Hematopoietic multipotent progenitor cell treated with erythropoietin and hydrocortisone succinate and interleukin-3 and kit ligand, for 8 days (in vitro differentiated cells): ENCODE results near the gene SLC16A13.
A peak's percentile ranks its signal among the peaks of the same experiment; 100 is the strongest.
"Not testable (repeated sequence)": the region's sequence is repeated elsewhere in the genome, so short reads cannot be mapped to it uniquely, and the experiment has no call there.

Experiments used
- DNase-seq: peaks from one replicate; pipeline ENCODE4 v3.0.0-alpha.2; 2015

The SLC16A13 gene

DNA sequence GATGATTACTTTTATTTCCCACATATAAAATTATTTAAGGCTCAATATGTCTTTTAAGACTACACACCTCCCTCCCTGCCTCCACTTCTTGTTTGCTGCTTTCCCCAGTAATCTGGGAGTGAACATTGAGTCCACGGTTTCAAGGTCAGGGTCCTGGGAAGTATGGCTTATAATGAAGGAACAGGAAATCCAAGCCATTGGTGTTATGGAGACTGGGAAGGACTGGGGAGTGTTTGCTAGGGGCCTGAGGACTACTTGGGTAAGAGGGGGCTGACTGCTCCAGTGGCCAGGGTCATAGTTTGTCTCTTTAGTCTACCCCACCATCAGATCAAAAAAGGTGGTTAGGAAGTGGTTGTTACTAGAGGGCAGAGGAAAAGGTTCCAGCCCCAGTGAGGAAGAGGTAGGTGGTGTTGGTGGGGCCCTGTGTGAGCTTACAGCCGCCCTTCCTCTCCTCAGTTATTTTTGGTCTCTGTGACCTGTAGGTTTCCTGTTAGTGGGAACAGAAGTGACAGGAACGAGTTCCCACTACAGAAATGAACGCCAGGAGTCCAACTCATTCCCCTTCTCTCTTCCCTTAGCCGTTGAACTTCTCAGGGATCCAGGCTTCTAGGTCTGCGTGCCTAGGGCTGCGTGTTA, 742 bp upstream of the SLC16A13 start:
- no peak for DNase-seq

DNA sequence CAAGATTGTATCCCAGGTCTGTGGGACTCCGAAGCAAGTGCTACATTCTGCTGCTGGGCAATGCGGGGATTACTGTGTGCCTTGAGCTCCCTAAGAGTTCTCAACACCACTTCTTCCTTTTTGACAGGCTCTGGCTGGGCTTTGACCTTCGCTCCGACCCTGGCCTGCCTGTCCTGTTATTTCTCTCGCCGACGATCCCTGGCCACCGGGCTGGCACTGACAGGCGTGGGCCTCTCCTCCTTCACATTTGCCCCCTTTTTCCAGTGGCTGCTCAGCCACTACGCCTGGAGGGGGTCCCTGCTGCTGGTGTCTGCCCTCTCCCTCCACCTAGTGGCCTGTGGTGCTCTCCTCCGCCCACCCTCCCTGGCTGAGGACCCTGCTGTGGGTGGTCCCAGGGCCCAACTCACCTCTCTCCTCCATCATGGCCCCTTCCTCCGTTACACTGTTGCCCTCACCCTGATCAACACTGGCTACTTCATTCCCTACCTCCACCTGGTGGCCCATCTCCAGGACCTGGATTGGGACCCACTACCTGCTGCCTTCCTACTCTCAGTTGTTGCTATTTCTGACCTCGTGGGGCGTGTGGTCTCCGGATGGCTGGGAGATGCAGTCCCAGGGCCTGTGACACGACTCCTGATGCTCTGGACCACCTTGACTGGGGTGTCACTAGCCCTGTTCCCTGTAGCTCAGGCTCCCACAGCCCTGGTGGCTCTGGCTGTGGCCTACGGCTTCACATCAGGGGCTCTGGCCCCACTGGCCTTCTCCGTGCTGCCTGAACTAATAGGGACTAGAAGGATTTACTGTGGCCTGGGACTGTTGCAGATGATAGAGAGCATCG, 2.4 kb downstream of the SLC16A13 start:
- DNase-seq = no peak

DNA sequence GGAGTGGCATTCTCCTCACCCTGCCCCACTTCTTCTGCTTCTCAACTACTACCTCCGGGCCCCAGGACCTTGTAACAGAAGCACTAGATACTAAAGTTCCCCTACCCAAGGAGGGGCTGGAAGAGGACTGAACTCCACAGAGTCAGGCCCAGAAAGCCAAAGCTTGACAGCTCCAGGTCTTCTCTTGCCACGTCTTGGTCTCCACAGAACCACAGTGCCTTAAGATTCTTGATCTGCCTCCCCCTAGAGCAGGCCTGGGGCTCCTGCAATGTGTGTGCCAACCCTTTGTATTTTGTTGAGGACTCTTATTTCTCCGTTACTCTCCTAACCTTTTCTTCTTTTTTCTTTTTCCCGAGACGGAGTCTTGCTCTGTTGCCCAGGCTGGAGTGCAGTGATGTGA, 4.0 kb downstream of the SLC16A13 start:
- DNase-seq = no peak

DNA sequence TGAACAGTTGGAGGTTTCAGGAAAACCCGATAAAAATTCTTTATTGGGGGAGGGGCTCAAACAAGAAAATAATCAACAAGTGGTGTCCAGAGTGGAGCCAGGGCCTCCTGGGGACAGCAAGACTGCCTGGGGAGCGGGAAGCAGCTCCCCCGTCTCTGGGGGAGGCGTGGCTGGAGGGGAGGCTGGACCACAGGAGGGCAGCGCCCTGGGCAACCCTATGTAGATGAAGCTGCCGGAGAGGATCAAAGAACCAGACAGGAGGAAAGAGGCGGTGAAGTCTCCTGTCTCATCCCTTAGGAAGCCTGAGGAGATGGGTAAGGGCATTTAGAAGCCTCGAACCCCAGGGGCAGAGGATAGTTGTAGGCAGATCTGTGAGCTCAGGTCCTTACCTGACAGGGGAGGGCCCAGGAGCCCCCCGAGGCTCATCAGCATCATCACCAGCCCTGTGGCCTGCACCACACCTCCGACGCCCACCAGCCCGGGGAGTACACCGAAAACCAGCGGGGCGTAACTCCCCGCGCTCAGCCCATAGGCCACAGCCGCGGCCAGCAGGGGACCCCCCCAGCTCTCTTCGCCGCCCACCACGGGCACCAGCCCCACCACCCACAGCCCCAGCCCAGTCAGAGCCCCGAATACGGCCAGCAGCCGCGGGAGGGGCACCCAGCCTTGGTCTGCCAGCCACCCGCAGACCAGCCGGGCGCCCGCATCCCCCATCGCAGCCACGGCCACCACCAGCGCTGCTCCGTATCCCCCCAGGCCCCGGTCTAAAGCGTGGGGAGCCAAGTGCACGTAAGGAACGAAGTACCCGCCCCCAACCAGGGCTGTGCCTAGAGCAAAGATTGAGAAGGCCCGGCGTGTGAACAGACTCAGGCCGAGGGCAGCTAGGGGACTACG, 6.0 kb downstream of the SLC16A13 start:
- no peak for DNase-seq

DNA sequence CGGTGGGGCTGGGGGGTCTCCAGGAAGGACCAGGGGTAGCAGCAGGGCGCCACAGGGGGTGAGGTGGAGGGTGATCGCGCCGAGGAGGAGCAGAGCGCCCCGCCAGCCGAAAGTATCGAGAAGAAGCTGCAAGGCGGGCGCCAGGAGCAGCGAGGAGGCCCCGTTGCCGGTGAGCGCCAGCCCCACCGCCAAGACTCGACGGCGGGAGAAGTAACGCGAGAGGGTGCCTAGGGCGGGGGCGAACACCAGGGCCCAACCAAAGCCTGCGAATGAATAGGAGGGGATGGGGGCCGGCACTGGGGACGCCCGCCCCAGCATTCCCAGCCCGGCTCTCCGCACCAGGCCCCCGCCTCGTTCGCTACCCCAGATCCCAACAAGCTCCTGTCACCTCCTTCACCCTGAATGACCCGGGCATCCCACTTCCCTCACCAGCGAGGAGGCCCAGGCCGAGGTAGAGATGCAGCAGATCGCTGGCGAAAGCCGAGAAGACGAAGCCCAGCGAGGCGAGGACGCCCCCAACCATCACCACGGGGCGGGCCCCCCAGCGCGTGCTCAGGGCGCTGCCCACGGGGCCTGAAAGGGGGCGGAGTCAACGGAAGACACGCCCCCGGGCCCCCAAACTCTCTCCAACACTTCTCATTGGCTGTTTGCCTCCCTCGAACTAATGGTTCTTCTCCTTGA, 6.8 kb downstream of the SLC16A13 start:
- DNase-seq = no peak

DNA sequence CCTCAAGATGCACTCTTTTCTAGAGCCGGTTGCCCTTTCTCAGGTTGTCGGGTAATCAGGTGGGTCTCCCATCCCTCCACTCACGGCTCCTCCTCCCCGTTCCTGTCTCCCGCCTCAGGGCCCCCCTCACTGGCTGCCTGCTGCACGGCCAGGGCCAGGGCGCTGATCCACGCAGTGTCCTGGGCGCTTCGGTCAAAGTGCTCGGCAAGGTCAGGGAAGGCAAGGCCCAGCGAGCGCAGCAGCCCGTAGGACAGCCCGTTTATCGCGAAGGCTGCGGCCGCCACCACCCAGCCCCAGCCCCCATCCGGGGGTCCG, 7.3 kb downstream of the SLC16A13 start:
- no peak for DNase-seq

DNA sequence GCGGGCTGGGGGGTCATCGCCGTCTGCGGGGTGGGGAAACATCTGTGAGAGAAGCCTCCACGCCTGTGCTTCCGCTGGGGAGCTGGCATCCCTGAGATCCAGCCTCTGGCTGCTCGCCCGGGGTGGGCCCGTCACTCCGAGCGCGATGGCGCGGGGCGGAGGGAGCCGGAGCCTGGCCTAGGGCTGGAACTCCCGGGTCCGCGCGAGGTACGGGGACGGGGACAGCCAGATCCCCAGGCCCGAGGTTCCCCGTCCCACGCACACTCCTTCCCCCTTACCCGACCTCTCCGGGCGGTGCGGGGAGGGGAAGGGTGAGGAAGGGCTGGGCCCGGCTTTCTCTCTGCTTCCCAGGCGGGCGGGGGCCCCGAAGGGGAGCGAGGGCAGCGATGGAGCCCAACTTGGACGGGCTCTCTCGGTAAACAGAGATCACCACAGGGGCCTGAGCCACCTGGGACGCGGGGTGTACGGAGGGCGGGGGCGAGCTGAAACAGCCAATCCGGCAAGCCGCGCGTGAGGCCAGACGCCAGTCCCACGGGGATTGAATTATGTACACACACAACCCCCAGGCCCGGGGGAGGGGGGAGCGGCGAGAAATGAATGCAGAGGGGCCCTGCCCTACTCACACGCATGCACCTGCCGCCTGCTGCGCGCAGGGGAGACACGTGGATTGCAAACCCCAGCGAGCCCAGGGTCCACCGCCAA, 7.8 kb downstream of the SLC16A13 start, which contains the start of gene SLC16A11:
SLC16A11 (minus strand) TSS at position 596 of the 702 bp plus-strand sequence; CDS start at position 17, 579 bp downstream.
- no peak for DNase-seq

DNA sequence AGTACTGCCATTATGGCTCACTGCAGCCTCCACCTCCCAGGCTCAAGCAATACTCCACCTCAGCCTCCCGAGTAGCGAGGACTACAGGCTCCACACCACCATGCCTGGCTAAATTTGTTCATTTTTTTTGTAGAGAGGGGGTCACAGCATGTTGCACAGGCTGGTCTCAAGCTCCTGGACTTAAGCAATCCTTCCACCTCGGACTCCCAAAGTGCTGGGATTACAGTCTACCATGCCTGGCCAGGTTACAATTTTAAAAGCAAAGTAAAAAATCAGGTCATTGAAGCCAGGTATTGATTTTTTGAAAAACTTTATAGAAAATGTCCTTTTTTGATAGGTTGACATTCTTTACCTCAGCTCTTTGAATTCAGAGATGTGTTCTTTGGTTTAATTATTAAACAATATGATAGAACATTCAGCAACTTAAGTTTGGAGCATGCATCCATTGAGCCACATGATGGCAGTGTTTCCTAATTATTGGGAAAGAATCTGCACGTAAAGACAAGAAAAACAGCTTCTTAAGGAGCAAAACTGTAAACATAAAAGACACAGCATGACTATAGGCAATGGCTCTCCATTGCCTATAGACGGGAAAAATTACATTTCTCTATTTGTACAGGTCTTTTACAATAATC, 9.8 kb downstream of the SLC16A13 start:
- peak; percentile 85 for DNase-seq

DNA sequence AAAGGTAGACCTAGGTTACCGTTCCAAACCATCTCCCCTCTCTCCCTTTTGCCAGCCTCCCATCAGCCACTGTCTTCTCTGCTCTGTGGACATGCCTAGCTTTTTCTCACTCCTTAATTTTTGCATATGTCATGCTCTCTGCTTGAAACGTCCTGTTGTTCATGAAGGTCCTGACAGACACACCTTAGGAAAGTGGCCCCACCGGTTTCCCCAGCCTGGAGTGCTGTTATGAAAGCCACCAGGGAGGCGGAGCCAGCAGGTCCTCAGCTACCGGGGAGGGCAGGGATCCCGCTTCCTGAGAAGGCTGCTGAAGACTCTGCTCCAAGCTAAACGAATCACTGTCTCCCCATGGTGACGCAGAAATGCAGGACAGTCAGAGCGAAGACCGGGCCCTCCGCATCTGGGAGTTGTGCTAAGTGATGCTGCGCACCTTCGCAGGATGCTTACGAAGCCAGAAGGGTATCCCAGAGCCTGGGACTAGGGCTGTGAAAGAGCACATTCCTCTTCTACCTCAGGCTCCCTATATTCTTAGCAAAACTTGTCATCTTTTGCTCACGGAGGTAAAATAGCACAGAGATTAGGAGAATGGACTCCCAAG, 10.4 kb downstream of the SLC16A13 start:
- no peak for DNase-seq

DNA sequence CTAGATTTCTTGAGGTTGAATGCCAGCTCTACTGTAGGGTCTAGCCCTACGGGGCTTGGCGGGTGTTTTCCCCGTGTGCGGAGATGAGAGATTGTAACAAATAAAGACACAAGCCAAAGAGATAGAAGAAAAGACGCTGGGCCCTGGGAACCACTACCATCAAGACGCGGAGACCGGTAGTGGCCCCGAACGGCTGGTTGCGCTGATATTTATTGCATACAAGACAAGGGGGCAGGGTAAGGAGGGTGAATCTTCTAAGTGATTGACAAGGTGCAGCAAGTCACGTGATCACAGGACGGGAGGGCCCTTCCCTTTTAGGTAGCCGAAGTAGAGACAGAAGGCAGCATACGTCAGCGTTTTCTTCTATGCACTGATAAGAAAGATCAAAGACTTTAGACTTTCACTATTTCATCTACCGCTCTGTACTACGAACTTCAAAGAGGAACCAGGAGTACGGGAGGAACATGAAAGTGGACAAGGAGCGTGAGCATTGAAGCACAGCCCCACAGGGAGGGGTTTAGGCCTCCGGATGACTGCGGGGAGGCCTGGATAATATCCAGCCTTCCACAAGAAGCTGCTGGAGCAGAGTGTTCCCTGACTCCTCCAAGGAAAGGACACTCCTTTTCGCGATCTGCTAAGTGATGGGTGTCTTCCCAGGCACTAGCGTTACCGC, 11.0 kb downstream of the SLC16A13 start:
- peak; percentile 69 for DNase-seq

DNA sequence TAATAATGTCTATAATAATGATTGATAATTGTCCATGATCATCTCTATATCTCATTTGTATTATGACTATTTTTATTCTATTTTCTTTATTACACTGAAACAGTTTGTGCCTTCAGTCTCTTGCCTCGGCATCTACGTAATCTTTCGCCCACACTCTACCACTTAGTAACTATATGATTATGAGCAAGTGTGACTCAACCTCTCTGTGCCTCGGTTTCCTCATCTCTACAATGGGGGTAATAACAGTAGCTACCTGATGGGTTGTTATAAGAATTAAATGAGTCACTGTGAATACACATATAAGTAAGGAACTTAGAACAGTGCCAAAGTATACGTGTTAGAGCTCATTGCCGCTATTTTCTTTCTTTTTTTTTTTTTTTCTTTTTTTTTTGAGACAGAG, 11.8 kb downstream of the SLC16A13 start:
- no peak for DNase-seq

DNA sequence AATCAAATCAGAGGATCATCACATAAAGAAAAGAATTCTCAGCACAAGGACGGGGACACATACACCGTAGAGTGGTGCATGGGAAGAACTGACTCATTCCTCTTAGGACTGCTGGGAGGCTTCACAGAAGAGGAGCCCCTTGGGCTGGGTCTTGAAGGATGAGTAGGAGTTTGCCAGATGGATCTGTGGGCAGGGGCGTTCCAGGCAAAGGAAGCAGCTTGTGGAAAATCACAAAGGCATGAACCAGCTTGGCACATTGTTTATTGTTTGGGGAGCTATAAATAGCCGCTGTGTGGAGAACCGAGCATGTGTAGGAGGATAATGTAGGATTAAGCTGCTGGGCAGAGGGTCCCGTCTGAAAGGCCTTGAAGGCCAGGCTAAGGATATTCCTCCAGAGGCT, 13.2 kb downstream of the SLC16A13 start:
- no peak for DNase-seq

DNA sequence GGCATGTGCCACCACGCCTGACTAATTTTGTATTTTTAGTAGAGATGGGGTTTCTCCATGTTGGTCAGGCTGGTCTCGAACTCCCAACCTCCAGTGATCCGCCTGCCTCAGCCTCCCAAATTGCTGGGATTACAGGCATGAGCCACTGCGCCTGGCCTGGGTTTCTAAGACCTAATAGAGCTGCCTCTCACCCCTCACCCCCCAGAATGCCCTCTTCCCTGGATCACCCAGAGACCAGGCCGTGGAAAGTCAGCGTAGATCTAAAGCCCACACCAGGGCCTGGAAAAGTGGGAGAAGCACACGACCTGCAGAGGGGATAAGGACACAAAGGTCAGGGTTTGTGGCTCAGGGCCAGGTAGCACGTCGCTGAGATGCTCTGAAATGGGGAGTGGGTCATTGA, 14.8 kb downstream of the SLC16A13 start:
- not testable (repeated sequence) for DNase-seq

DNA sequence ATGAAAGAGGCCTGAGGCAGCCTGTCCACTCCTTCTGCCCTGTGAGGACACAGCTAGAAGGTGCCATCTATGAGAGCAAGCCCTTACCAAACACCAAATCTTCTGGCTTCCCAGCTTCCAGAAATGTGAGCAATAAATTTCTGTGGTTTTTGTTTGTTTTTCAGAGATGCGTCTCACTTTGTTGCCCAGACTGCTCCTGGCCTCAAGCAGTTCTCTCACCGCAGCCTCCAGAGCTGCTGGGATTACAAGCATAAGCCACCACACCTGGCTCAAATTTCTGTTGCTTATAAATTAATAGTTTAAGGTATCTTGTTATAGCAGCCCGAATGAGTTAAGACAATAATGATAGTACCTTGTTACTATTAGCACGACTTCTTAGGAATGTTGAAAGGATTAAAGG, 20.6 kb downstream of the SLC16A13 start:
- no peak for DNase-seq

DNA sequence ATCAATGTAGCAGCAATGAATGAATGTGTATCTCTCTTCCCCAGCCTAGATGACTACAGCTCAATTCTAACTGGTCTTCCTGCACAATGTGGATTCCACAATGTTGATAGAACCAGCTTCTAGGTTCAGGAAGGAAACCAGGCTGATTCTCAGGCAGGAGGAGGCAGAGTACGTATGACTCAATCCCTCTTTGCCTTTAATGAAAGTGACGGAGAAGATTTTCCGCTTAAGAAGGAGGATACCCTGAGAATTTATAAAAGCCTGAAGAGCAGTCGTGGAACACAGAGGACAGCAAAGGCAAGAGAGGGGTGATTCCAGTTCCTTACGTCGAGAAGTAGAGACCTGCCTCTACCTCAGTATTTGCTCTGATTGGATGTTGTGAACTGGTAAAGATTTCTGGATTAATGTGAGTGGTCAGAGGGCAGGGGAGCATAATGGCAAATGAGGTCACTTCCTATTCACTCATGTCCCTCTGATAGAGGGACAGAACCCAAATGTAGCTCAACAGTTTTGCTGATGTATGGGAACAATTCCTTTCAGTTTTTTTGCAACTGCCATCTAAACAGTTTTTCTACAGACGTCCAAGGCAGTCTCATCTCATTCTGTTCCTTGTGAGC, 23.1 kb downstream of the SLC16A13 start:
- DNase-seq = no peak

DNA sequence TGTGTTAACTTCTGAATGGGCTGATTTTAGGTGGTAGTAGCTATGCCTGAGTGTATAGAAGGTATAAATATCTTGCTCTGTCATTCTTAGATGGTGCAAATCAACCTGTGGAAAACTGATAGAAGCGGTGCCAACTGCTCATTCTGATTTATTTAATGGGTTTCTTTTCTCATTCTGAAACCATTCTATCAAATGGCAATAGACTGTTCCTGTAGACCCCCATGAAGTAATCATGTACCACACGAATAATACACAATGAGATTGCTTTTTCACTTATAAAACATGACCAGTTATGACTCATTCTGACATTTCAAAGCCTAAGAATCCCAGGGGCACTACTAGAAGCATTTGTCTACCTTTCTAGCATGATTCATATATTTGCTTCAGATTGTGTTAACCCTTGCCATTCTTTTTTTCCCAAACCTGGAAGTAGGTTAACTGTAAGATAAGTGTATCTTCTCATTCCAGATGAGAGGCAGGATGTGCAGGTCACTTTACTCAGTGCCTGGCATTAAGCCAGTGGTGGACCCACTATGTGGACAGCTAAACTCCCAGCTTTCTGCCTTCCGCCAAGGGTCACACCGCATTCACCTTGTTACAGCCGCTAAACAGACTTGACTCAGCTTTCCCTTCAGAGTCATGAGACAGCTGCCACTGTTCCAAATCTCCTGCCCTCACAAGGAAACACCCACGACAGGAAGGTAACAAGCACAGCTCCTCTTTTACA, 24.5 kb downstream of the SLC16A13 start:
- DNase-seq = no peak

DNA sequence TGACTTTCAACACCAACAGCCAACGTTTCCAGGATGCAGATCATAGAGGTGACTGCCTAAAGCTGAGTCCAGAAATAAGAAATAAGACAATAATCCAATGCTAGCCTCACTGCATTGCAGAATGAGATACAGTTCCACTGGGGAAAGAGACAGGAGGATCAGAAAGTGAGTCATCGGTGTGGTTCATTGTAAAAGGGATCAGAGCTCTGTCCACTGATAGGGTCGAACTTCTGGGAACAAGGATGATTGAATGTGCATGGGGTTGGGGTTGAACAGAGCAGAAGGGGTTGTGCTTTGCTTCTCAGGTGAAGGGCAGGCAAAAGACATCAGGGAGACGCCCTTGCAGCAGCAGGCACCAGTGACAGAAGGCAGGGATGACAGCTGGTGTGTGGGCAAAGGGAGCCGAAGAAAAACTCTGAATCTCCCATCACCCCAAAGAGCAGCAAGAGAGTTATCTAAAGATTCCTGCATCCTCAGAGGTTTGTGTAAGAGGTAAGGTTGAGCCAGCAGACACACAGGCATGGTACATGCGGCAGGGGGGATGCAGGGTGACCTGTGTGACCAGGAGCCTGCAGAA, 27.8 kb downstream of the SLC16A13 start:
- DNase-seq = no peak

DNA sequence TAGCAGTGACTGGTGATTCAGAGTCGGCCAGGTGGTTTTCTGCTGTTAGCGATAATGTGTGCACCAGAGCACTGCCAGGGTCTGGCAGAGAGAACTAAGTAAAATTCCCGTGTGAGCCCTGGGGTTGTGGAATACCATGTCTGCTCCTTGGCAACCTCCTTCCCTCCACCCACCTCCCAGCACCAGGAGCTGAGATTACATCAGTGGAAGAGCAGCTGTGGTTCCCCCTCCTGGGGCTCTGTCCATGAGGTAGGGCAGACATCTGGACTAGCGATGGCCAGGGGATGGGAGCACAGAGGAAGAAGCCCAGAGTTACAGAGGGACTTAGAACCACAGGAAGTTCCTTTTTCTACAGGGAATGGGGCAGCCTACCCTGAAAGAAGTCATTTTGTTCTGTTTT, 28.4 kb downstream of the SLC16A13 start:
- no peak for DNase-seq

DNA sequence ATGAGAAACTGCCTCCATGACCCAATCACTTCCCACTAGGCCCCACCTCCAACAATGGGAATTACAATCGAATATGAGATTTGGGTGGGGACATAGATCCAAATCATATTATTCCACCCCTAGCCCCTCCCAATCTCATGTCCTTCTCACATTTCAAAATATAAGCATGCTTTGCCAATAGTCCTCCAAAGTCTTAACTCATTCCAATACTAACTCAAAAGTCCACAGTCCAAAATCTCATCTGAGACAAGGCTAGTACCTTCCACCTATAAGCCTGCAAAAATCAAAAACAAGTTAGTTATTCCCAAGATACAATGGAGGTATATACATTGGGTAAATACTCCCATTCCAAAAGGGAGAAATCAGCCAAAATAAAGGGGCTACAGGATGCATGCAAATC, 31.4 kb downstream of the SLC16A13 start:
- no peak for DNase-seq
